Endothelial cell of umbilical vein (primary cell): ENCODE measurements around the gene HDAC10.

ENCODE experiments used
- CTCF ChIP-seq, 2 donors: IDR thresholded peaks; 1 replicate in 1 of 2; 2 replicates in 1 of 2; pipeline ENCODE4 v1.5.1; 2011; ENCODE audit warnings: low read length in 2 of 2, mild to moderate bottlenecking in 2 of 2, moderate library complexity in 2 of 2, control low read depth in 1 of 2, inconsistent platforms in 1 of 2, low read depth in 1 of 2; ENCODE audit not compliant: insufficient read depth in 1 of 2; ENCODE audit errors: extremely low read depth in 1 of 2
- EZH2 ChIP-seq: IDR thresholded peaks from 2 replicates; pipeline ENCODE4 v1.6.1; 2012; ENCODE audit warnings: borderline replicate concordance, low read depth, mild to moderate bottlenecking, moderate library complexity, low read length, inconsistent platforms; ENCODE audit not compliant: severe bottlenecking
- FOS ChIP-seq: IDR thresholded peaks from 2 replicates; pipeline ENCODE4 v1.6.1; 2011; ENCODE audit warnings: mild to moderate bottlenecking, low read length, moderate library complexity, borderline replicate concordance; ENCODE audit not compliant: insufficient read depth
- GATA2 ChIP-seq: IDR thresholded peaks from 2 replicates; pipeline ENCODE4 v1.7.0; 2011; ENCODE audit warnings: low read depth, mild to moderate bottlenecking, moderate library complexity, mixed read lengths, low read length; ENCODE audit not compliant: insufficient read length, insufficient read depth
- MYC ChIP-seq: IDR thresholded peaks from one replicate; pipeline ENCODE4 v1.6.1; 2011; ENCODE audit warnings: mild to moderate bottlenecking, low read depth, low read length
- POLR2A ChIP-seq: IDR thresholded peaks from 2 replicates; pipeline ENCODE4 v1.6.1; 2012; ENCODE audit warnings: low read depth, mild to moderate bottlenecking, control low read depth, low read length
- POLR2AphosphoS5 ChIP-seq: IDR thresholded peaks from 2 replicates; pipeline ENCODE4 v1.6.1; 2012; ENCODE audit warnings: low read depth, mild to moderate bottlenecking, control low read depth, low read length, moderate library complexity; ENCODE audit not compliant: insufficient read depth
- TF ChIP-seq, protein P1 (sequence below): IDR thresholded peaks from 2 replicates; pipeline ENCODE4 v1.6.1; 2011; ENCODE audit not compliant: insufficient read depth, insufficient read length

DNA sequence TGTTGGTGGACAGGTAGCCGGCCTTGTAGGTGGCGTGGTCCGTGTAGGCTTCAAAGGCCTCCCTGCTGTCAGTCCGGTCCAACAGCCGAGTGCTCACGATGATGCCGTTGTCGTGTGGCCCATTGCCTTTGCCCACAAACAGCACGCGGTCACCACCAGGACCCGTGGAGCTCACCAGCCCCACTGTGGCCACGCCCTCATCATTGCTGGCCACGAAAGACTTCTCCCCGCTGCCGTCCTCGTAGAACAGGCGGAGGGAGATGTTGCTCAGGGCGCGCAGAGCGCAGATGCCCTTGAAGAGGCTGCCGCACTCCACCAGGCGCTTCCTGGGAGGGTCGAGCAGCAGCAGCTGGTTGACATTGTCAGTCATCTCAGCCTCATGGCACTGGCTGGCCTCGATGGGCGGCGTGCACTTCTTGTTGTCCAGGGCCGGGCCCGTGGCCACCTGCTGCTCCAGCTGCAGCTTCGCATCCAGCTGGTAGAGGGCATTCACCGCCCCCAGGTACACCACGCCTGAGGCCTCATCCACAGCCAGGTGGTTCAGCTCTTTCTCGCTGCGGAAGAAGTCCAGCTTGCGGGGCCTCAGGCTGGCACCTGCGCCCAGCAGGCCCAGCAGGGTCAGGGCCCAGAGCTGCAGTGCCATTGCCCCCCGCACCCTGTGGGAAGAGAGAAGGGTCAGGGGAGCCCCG is 39.0 kb upstream of the HDAC10 start:
- TF ChIP-seq POLR2A (no peak), CTCF (IDR thresholded peaks at IDR 0.05; ENCODE audit: extremely low read depth in 1 of 2, insufficient read depth in 1 of 2, low read depth in 1 of 2, low read length in 2 of 2) (no peak), MYC (no peak), POLR2AphosphoS5 (no peak), EZH2 (no peak), FOS (no peak), GATA2 (no peak)
- TF ChIP-seq, protein P1, sequence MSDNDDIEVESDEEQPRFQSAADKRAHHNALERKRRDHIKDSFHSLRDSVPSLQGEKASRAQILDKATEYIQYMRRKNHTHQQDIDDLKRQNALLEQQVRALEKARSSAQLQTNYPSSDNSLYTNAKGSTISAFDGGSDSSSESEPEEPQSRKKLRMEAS = no peak
